ENCODE measurements around the gene VGLL3.
"Not testable (repeated sequence)": the region's sequence is repeated elsewhere in the genome, so short reads cannot be mapped to it uniquely, and the experiment has no call there.

The VGLL3 gene

DNA sequence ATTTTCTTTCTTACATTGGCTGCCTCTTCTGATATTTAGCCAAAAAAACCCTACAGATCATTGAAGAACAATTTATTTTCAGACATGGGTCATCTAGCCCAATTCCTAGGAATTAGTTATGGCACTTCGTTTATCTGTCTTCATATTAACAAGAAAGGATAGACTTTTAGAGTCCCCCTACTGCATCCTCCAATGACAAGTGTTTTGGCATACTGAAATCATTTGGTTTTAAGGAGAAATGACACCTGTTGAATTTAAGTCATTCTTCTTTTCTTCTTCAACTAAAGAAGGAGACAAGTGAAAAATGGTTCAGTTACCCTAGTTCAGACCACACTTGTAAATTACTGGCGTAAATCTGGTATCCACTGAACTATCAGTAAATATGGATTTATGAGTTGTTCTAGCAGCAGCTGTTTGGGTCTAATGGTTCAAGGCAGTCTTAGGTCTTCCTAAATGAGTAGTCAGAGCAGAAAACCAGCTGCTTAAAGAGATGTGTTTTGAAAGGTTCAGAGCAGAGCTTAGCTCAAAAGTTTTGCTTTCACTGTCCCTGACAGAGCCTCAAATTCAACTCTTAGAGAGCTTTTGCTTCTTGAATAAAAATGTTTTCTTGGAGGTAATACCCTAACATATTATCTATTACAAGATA is 5.6 kb downstream of the VGLL3 start:
- TF ChIP-seq, protein P1, sequence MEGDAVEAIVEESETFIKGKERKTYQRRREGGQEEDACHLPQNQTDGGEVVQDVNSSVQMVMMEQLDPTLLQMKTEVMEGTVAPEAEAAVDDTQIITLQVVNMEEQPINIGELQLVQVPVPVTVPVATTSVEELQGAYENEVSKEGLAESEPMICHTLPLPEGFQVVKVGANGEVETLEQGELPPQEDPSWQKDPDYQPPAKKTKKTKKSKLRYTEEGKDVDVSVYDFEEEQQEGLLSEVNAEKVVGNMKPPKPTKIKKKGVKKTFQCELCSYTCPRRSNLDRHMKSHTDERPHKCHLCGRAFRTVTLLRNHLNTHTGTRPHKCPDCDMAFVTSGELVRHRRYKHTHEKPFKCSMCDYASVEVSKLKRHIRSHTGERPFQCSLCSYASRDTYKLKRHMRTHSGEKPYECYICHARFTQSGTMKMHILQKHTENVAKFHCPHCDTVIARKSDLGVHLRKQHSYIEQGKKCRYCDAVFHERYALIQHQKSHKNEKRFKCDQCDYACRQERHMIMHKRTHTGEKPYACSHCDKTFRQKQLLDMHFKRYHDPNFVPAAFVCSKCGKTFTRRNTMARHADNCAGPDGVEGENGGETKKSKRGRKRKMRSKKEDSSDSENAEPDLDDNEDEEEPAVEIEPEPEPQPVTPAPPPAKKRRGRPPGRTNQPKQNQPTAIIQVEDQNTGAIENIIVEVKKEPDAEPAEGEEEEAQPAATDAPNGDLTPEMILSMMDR (IDR thresholded peaks at IDR 0.05; ENCODE audit: low read depth, low read length, missing control alignments) = no peak
- no peak for DNase-seq (ENCODE audit: extremely low read depth, low read depth)
- no peak overlapping the region for H3K4me3 ChIP-seq (replicated peaks; ENCODE audit: low read depth, low read length)

GRCh38 chr3:86984271-86984670 is 6.7 kb downstream of the VGLL3 start:
- TF ChIP-seq, protein P1 (IDR thresholded peaks at IDR 0.05; ENCODE audit: low read depth, low read length, missing control alignments) = no peak
- H3K4me3 ChIP-seq (replicated peaks; ENCODE audit: low read depth, low read length) = no peak overlapping the region
- DNase-seq (ENCODE audit: extremely low read depth, low read depth) = no peak

DNA sequence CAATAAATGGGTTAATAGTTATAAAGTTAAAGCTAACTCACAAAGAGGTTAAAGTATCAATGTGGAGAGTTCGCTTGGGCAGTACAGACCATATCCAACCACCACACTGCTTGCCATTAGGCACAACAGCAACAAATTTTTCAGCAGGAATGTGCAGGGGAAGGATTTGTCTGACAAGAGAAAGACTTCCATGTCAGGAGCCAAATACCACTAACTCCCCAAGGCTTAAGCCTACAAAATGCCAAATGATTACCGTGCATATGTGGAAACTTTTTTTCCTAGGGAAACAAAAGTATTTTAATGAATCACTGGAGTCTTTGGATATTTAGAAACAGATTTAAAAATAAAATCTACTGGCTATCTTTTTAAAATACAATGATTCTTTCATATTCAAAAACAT is 8.1 kb downstream of the VGLL3 start:
- TF ChIP-seq, protein P1 (IDR thresholded peaks at IDR 0.05; ENCODE audit: low read depth, low read length, missing control alignments) = no peak
- DNase-seq (ENCODE audit: extremely low read depth, low read depth) = no peak
- no peak overlapping the region for H3K4me3 ChIP-seq (replicated peaks; ENCODE audit: low read depth, low read length)

GRCh38 chr3:86978111-86978551 is 12.8 kb downstream of the VGLL3 start:
- H3K4me3 ChIP-seq (replicated peaks; ENCODE audit: low read depth, low read length) = no peak overlapping the region
- TF ChIP-seq, protein P1 (IDR thresholded peaks at IDR 0.05; ENCODE audit: low read depth, low read length, missing control alignments) = no peak
- no peak for DNase-seq (ENCODE audit: extremely low read depth, low read depth)

DNA sequence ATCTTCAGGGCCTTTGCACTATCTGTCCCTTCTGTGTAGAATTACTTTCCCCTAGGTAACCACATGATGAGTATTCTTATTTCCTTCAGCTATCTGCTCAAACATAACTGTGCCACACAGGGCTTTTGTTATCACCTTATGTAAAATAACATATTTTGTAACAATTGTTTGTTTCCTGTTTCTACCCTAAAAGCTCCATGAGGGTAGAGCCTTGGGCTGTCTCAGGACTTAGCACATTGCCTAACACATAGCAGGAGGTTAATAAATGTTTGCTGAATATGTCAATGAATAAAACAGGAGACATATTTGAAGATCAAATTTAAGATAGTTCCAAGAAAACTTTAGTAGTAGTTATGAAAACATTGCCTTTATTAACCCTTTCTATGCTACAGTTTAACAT is 14.7 kb downstream of the VGLL3 start:
- H3K4me3 ChIP-seq (replicated peaks; ENCODE audit: low read depth, low read length) = no peak overlapping the region
- TF ChIP-seq, protein P1 (IDR thresholded peaks at IDR 0.05; ENCODE audit: low read depth, low read length, missing control alignments) = no peak
- no peak for DNase-seq (ENCODE audit: extremely low read depth, low read depth)

DNA sequence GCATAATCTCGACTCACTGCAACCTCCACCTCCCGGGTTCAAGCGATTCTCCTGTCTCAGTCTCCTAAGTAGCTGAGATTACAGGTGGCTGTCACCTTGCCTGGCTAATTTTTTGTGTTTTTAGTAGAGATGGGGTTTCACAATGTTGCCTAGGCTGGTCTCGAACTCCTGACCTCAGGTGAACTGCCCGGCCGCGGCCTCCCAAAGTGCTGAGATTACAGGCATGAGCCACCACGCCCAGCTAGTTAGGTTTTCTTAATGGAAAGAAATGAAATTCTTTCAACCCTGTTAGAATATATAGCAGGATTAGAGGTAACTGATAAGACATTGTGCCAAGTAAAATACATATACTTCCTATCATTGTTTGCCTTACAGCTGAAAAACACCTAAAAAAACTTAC is 16.8 kb downstream of the VGLL3 start:
- not testable (repeated sequence) for H3K4me3 ChIP-seq (replicated peaks; ENCODE audit: low read depth, low read length); DNase-seq (ENCODE audit: extremely low read depth, low read depth)

DNA sequence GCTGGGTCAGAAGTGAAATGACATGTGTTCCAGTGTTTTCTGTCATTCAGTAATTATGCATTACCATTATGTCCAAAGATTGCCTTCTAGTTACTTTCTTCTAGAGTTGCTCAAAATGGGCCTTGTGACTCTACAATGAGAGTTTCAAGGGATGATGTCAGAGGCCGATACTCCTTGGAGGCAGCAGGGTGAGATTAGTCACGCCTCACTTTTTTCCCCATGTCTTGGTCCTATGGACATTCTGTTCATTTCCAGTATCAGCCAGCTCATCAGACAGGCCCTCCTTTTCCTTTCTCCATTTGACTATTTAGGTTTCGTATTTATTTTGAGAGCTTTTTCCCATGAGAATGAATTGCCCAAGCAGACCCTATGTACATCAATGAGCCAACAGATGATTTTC is 17.5 kb downstream of the VGLL3 start:
- DNase-seq (ENCODE audit: extremely low read depth, low read depth) = no peak
- TF ChIP-seq, protein P1 (IDR thresholded peaks at IDR 0.05; ENCODE audit: low read depth, low read length, missing control alignments) = no peak
- no peak overlapping the region for H3K4me3 ChIP-seq (replicated peaks; ENCODE audit: low read depth, low read length)
